GM18499 (cell line): ENCODE results near the gene PIEZO1.

ENCODE experiments used
- ATAC-seq: cut with Tn5 transposase; IDR thresholded peaks from one replicate; pipeline ENCODE4 v1.9.1; 2021; ENCODE audit warnings: moderate number of reproducible peaks; ENCODE audit not compliant: insufficient read depth, unreplicated experiment

Gene PIEZO1

GRCh38 chr16:88738151-88739084 lies 46.6 kb downstream of the PIEZO1 start:
- ATAC-seq, result no peak

GRCh38 chr16:88737298-88738150 lies 47.5 kb downstream of the PIEZO1 start:
- ATAC-seq, result no peak

- ATAC-seq, result no peak
Measured at GRCh38 chr16:88736496-88736895, 48.5 kb downstream of the PIEZO1 start.

- no peak for ATAC-seq
Measured at GRCh38 chr16:88736088-88736487, 48.9 kb downstream of the PIEZO1 start.

GRCh38 chr16:88735616-88736015 lies 49.4 kb downstream of the PIEZO1 start:
- no peak for ATAC-seq

GRCh38 chr16:88735121-88735520 lies 49.9 kb downstream of the PIEZO1 start:
- ATAC-seq, result no peak

- no peak for ATAC-seq
Measured at GRCh38 chr16:88734361-88734728, 50.7 kb downstream of the PIEZO1 start.

- ATAC-seq, result no peak
Measured at GRCh38 chr16:88733630-88734360, 51.2 kb downstream of the PIEZO1 start.

- ATAC-seq, result no peak
Measured at GRCh38 chr16:88732961-88733294, 52.1 kb downstream of the PIEZO1 start.

GRCh38 chr16:88732172-88732960 lies 52.7 kb downstream of the PIEZO1 start:
- ATAC-seq, result no peak

GRCh38 chr16:88731699-88732098 lies 53.3 kb downstream of the PIEZO1 start:
- no peak for ATAC-seq

GRCh38 chr16:88730632-88731607 lies 54.1 kb downstream of the PIEZO1 start:
- no peak for ATAC-seq

- no peak for ATAC-seq
Measured at GRCh38 chr16:88727871-88728270, 57.1 kb downstream of the PIEZO1 start.

- ATAC-seq, result no peak
Measured at GRCh38 chr16:88726981-88727380, 58.0 kb downstream of the PIEZO1 start.

GRCh38 chr16:88726408-88726749 lies 58.6 kb downstream of the PIEZO1 start:
- ATAC-seq, result no peak

GRCh38 chr16:88725609-88726407 lies 59.2 kb downstream of the PIEZO1 start:
- no peak for ATAC-seq

- ATAC-seq, result no peak
Measured at GRCh38 chr16:88724855-88725555, 60.0 kb downstream of the PIEZO1 start.

GRCh38 chr16:88723911-88724310 lies 61.1 kb downstream of the PIEZO1 start:
- no peak for ATAC-seq
